ENCODE measurements around the gene ZG16. TPM values are rescaled to one million over a fixed set of nuclear protein-coding genes. Genes with fewer than 3 reads are reported as not detected.
A peak's percentile ranks its signal among the peaks of the same experiment; 100 is the strongest.

The ZG16 gene
- total and polyA plus RNA-seq, 9 of the 15 experiments (the other 6 are each of a cell fraction or from before 2014, with no cell fraction given) = 0.04 TPM; not detected in 8

- TF ChIP-seq, protein P1, sequence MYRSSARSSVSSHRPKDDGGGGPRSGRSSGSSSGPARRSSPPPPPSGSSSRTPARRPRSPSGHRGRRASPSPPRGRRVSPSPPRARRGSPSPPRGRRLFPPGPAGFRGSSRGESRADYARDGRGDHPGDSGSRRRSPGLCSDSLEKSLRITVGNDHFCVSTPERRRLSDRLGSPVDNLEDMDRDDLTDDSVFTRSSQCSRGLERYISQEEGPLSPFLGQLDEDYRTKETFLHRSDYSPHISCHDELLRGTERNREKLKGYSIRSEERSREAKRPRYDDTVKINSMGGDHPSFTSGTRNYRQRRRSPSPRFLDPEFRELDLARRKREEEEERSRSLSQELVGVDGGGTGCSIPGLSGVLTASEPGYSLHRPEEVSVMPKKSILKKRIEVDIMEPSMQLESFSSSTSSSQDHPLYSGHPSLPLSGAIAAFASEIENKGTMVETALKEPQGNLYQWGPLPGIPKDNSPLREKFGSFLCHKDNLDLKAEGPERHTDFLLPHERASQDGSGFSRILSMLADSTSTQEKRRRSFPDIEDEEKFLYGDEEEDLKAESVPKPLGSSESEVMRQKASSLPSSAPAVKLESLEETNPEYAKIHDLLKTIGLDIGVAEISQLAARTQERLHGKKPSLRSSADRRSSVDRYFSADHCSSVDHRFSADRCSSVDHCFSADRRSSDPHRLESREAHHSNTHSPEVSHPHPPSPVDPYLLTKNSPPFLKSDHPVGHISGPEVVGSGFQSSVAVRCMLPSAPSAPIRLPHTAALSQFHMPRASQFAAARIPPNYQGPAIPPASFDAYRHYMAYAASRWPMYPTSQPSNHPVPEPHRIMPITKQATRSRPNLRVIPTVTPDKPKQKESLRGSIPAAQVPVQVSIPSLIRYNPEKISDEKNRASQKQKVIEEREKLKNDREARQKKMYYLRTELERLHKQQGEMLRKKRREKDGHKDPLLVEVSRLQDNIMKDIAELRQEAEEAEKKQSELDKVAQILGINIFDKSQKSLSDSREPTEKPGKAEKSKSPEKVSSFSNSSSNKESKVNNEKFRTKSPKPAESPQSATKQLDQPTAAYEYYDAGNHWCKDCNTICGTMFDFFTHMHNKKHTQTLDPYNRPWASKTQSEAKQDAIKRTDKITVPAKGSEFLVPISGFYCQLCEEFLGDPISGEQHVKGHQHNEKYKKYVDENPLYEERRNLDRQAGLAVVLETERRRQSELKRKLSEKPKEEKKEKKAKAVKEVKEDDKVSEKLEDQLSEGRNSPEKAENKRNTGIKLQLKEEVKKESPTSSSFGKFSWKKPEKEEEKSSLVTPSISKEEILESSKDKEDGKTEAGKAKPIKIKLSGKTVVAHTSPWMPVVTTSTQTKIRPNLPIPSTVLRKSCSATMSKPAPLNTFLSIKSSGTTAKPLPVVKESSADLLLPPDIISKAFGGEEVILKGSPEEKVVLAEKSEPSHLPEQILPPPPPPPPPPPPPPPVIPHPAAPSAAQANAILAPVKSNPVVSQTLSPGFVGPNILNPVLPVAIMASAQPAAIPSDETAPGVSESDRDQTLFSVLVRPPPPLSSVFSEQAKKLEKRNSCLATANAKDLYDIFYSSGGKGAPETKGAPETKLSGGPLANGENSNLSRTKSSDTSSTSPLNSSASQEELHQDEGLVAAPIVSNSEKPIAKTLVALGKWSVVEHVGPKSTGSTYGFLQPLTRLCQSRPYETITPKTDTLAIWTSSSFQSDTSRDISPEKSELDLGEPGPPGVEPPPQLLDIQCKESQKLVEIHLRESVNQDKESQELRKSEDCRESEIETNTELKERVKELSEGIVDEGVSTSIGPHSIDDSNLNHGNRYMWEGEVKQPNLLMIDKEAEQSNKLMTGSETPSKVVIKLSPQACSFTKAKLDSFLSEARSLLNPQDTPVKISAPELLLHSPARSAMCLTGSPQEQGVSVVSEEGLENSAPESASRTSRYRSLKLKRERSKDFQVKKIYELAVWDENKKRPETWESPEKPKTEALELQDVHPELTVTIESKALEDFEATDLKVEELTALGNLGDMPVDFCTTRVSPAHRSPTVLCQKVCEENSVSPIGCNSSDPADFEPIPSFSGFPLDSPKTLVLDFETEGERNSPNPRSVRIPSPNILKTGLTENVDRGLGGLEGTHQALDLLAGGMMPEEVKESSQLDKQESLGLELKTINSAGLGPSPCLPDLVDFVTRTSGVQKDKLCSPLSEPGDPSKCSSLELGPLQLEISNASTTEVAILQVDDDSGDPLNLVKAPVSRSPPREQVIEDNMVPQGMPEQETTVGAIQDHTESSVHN (IDR thresholded peaks at IDR 0.05; ENCODE audit: borderline replicate concordance in 1 of 2, low read depth in 1 of 2) = no peak
- no peak for TF ChIP-seq HMG20A (CRISPR knock-in tag; conservative IDR thresholded peaks at IDR 0.05)
- no peak for TF ChIP-seq MXD1 (CRISPR knock-in tag; IDR thresholded peaks at IDR 0.05; ENCODE audit: borderline replicate concordance, poor library complexity, severe bottlenecking)
- no peak for TF ChIP-seq NCOA1 (IDR thresholded peaks at IDR 0.05; ENCODE audit: low read depth)
- peak; percentile 12; the same call in 1 of the 2 replicates for TF ChIP-seq CHD2 (IDR thresholded peaks at IDR 0.05; ENCODE audit: low read depth, low read length)
- peak; percentile 43; the same call in 1 of the 2 replicates for TF ChIP-seq OTX1 (CRISPR knock-in tag; IDR thresholded peaks at IDR 0.05)
- peak; percentile 57 for TF ChIP-seq SMAD1 (IDR thresholded peaks at IDR 0.05; ENCODE audit: low read depth, low read length, partially characterized antibody)
- TF ChIP-seq, protein P2, sequence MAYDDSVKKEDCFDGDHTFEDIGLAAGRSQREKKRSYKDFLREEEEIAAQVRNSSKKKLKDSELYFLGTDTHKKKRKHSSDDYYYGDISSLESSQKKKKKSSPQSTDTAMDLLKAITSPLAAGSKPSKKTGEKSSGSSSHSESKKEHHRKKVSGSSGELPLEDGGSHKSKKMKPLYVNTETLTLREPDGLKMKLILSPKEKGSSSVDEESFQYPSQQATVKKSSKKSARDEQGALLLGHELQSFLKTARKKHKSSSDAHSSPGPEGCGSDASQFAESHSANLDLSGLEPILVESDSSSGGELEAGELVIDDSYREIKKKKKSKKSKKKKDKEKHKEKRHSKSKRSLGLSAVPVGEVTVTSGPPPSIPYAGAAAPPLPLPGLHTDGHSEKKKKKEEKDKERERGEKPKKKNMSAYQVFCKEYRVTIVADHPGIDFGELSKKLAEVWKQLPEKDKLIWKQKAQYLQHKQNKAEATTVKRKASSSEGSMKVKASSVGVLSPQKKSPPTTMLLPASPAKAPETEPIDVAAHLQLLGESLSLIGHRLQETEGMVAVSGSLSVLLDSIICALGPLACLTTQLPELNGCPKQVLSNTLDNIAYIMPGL (CRISPR knock-in tag; IDR thresholded peaks at IDR 0.05) = 0 out of 2 replicates have a peak, but pooled peaks have one; percentile 50
- TF ChIP-seq TOE1 (IDR thresholded peaks at IDR 0.05; ENCODE audit: borderline replicate concordance) = peak; percentile 88; the same call in 1 of the 2 replicates
- TF ChIP-seq TOE1 (CRISPR knock-in tag; IDR thresholded peaks at IDR 0.05; ENCODE audit: borderline replicate concordance, low read depth) = no peak
- no peak for TF ChIP-seq KLF10 (CRISPR knock-in tag; IDR thresholded peaks at IDR 0.05)
- TF ChIP-seq RBM15 (IDR thresholded peaks at IDR 0.05; ENCODE audit: insufficient read depth, low read length) = no peak
- no peak; the same call in 1 of the 2 replicates for TF ChIP-seq TAF15 (IDR thresholded peaks at IDR 0.05; ENCODE audit: low read depth, low read length)
- TF ChIP-seq, protein P3, sequence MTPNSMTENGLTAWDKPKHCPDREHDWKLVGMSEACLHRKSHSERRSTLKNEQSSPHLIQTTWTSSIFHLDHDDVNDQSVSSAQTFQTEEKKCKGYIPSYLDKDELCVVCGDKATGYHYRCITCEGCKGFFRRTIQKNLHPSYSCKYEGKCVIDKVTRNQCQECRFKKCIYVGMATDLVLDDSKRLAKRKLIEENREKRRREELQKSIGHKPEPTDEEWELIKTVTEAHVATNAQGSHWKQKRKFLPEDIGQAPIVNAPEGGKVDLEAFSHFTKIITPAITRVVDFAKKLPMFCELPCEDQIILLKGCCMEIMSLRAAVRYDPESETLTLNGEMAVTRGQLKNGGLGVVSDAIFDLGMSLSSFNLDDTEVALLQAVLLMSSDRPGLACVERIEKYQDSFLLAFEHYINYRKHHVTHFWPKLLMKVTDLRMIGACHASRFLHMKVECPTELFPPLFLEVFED (CRISPR knock-in tag; conservative IDR thresholded peaks at IDR 0.05) = peak; percentile 90
Measured at GRCh38 chr16:29815793-29816693, 38.0 kb downstream of the ZG16 start, which contains the start of gene PAGR1 (continued).
